Endothelial cell of hepatic sinusoid (primary cell): ENCODE results near the gene PLXNB2.

Source experiments
- in situ Hi-C: cut with HindIII; loops from 2 replicates; pipeline ENCODE4 v1.10.0; 2017; ENCODE audit warnings: low sequenced_read_pairs

Gene PLXNB2

DNA sequence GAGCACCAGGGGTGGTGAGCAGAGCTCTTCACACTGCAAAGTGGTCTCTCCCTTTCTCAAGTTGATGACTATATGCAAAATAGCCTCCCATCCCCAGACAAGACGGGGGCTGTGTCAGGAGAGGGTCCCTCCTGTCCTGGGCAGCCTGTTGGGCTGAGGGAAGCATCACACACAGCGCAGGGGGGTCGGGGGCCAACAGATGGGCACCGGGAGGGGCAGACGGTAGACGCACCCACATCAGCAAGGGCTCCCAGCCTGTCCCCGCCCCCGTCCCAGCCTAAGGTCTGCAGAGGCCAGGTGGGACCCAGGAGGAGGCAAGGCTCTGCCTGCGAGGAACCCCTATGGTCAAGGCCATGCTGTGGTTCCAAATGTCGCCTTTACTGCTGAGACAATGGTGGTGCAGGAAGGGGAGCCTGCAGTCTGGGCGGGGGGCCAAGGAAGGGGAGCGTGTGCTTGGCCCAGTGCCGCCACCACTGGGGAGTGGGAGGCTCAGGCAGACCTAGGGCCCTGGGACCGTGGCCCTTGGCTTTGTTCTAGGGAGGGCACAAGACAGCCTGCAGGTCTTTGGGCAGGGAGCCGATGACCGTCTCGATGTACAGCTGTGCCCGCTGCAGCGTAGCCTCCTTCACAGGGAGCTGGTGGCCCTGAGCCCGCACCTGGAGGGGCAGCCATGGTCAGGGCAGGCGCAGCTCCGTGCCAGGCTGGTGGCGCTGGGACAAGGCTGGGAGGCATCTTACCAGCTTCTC lies 4.3 kb upstream of the PLXNB2 start:
- in situ Hi-C loops, result no loop called here

DNA sequence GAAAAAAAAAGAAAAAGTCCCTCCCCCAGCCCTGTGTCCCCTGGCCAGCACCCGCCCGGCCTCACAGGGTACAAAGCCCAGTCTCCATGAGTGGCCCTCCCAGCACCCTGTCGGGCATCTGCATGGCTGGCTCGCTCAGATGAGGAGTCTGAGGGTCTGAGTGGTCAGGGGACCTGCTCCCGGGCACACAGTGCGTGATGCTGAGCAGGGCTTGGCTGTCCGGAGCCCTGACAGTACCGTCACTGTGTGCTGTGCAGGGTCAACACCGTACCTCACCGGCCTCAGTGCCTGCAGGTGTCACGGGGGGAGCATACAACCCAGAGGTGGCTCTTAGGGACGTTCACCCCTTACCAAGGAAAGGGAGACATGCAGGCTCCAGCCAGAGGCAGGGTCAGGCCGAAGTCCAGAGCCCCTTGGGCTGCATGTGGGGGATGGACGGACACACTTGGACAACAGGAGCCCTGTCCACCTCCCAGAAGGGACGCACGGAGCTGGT lies 3.6 kb upstream of the PLXNB2 start:
- in situ Hi-C loops, result no loop called here

DNA sequence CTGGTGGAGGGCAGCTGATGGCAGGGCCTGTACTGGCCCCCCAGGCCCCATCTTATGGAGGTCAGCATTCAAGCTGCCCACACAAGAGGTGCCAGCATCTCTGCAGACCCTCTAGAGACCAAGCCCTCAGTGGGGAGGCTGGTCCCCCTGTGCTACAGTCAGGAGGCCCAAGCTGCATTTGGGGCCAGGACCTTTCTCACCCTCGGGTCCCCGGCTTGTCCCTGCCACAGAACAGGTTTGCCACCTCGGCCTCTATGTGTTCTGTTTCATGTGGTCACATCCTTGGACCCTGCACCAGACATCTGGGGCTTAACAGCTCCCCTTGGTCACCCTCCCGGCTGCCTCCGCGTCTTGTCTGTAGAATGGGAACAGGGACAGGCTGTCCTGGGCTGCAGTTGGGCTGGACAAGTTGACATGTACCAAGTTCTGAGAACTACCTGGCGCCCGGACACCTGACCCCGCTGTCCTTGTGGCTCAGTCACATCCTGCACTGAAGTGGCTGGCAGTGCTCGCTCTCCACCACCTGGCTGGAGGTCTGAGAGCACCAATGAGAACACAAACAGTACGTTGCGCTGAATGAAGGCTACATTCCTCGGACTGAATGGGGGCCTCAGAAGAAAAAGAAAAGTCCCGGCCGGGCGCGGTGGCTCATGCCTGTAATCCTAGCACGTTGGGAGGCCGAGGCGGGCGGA lies 2.7 kb upstream of the PLXNB2 start:
- in situ Hi-C loops, result no loop called here

GRCh38 chr22:50309601-50309991 lies 2.1 kb upstream of the PLXNB2 start:
- in situ Hi-C loops, result no loop called here

GRCh38 chr22:50308986-50309600 lies 1.6 kb upstream of the PLXNB2 start:
- in situ Hi-C loops, result no loop called here

GRCh38 chr22:50308597-50308935 lies 1.1 kb upstream of the PLXNB2 start:
- in situ Hi-C loops, result no loop called here

- in situ Hi-C loops, result no loop called here
These were observed 597 bp upstream of the PLXNB2 start for GRCh38 chr22:50307890-50308596.

GRCh38 chr22:50305923-50306566 lies 1.4 kb downstream of the PLXNB2 start:
- in situ Hi-C loops, result no loop called here

DNA sequence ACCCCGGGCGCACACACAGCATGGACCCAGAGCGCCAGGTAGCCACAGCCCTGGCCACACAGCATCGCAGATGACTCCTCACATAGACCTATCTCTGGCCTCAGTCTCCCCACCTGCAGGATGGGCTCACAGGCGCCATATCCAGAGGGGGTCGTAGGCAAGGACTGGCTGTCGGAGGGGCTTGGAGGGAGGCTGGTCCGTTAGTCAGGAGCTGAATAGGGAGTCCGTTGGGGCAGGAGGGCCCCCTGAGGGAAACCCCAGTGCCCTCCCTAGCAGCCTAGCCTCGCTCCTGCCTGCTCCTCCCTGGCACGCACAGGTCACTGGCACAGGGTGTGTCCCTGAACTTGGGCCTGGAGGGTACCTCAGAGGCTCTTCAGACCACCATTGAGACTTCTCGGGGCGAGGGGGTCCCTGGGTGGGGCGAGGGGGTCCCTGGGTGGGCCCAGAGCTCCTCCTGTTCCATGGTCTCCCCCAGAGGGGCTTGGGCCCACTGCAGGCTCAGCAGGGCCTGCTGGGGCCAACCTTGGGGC lies 2.0 kb downstream of the PLXNB2 start:
- in situ Hi-C loops, result no loop called here

GRCh38 chr22:50304528-50305392 lies 2.7 kb downstream of the PLXNB2 start:
- in situ Hi-C loops, result no loop called here

GRCh38 chr22:50303848-50304527 lies 3.5 kb downstream of the PLXNB2 start:
- in situ Hi-C loops, result no loop called here

DNA sequence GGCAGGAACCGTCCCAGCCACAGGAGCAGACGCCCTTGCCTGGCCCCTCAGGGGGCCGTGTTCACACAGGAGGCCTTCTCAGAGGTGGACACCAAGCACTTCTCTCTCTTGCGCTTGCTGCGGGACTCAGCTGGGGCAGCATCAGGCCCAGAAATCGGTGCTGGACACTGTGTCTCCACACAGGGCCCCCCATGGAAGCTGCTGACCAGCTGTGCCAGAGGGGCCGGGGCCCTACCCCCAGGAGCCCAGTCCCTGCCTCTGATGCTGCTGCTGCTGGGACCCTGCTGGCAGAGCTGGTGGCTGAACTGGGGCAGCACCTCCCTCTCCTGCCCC lies 4.0 kb downstream of the PLXNB2 start:
- in situ Hi-C loops, result no loop called here

- in situ Hi-C loops, result no loop called here
These were observed 4.9 kb downstream of the PLXNB2 start for GRCh38 chr22:50302564-50302963.

GRCh38 chr22:50302041-50302541 lies 5.4 kb downstream of the PLXNB2 start:
- in situ Hi-C loops, result no loop called here

DNA sequence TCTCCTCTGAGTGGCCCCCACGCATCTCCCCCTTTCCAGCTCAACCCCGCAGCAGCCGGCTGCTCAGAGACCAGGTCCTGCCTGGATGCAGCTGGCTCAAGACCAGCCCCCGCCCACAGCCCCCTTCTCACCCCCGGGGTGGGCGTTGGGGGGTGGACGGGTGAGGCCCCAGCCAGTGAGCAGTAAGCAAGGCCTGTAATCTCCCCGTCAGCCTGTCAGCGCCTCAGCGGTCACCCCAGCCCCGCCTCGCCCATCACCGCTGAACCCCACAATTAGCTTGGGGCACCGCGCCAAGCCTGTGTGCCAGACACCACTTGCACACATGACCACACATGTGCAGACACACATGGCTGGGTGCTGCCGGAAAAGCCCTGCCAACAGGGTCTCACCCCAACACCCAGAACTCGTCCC lies 5.9 kb downstream of the PLXNB2 start:
- in situ Hi-C loops, result no loop called here

GRCh38 chr22:50300620-50301257 lies 6.7 kb downstream of the PLXNB2 start:
- in situ Hi-C loops, result no loop called here

GRCh38 chr22:50299785-50300619 lies 7.4 kb downstream of the PLXNB2 start:
- in situ Hi-C loops, result no loop called here
